Measurements from ENCODE around the gene PTGFRN. TPM values are rescaled to one million over a fixed set of nuclear protein-coding genes. Genes with fewer than 3 reads are reported as not detected.

The PTGFRN gene
- total RNA-seq, 1 experiment from 2014 or later: 38.7 TPM

DNA sequence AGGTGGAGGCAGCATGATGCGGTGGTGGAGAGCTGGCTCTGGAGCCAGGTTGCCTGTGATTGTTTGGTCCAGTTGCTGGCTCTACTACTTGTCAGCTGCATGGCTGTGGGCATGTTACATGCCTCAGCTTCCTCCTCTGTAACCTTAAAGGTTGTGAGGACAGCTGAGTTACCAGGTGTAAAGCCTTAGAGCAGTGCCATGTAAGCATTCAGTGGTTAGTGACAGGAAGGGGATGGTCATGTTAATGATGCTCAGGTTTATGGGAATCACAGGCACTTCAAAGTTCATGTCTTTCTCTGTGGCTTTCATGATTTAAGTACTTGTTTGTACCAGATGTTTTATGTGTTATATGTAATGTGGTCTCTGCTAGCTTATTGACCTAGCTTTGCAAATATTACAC is 32.6 kb downstream of the PTGFRN start:
- POLR2A ChIA-PET: no interaction called here
- no peak for TF ChIP-seq EMX1 (CRISPR knock-in tag; IDR thresholded peaks at IDR 0.05)
- TF ChIP-seq, protein P1, sequence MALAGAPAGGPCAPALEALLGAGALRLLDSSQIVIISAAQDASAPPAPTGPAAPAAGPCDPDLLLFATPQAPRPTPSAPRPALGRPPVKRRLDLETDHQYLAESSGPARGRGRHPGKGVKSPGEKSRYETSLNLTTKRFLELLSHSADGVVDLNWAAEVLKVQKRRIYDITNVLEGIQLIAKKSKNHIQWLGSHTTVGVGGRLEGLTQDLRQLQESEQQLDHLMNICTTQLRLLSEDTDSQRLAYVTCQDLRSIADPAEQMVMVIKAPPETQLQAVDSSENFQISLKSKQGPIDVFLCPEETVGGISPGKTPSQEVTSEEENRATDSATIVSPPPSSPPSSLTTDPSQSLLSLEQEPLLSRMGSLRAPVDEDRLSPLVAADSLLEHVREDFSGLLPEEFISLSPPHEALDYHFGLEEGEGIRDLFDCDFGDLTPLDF (CRISPR knock-in tag; IDR thresholded peaks at IDR 0.05): no peak
- TF ChIP-seq SOX15 (CRISPR knock-in tag; IDR thresholded peaks at IDR 0.05): no peak
- no peak for TF ChIP-seq MYBL2 (CRISPR knock-in tag; IDR thresholded peaks at IDR 0.05)
- TF ChIP-seq, protein P2, sequence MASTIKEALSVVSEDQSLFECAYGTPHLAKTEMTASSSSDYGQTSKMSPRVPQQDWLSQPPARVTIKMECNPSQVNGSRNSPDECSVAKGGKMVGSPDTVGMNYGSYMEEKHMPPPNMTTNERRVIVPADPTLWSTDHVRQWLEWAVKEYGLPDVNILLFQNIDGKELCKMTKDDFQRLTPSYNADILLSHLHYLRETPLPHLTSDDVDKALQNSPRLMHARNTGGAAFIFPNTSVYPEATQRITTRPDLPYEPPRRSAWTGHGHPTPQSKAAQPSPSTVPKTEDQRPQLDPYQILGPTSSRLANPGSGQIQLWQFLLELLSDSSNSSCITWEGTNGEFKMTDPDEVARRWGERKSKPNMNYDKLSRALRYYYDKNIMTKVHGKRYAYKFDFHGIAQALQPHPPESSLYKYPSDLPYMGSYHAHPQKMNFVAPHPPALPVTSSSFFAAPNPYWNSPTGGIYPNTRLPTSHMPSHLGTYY (CRISPR knock-in tag; IDR thresholded peaks at IDR 0.05): no peak
- no peak for TF ChIP-seq GTF2I (CRISPR knock-in tag; conservative IDR thresholded peaks at IDR 0.05)
- TF ChIP-seq, protein P3, sequence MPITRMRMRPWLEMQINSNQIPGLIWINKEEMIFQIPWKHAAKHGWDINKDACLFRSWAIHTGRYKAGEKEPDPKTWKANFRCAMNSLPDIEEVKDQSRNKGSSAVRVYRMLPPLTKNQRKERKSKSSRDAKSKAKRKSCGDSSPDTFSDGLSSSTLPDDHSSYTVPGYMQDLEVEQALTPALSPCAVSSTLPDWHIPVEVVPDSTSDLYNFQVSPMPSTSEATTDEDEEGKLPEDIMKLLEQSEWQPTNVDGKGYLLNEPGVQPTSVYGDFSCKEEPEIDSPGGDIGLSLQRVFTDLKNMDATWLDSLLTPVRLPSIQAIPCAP (CRISPR knock-in tag; IDR thresholded peaks at IDR 0.05): no peak
- TF ChIP-seq CBFB (CRISPR knock-in tag; IDR thresholded peaks at IDR 0.05; ENCODE audit: low read depth): no peak
- no peak for TF ChIP-seq ELF4 (CRISPR knock-in tag; IDR thresholded peaks at IDR 0.05; ENCODE audit: low read depth)
- no peak for TF ChIP-seq ATF1 (CRISPR knock-in tag; IDR thresholded peaks at IDR 0.05)
- TF ChIP-seq SP1 (CRISPR knock-in tag; conservative IDR thresholded peaks at IDR 0.05): no peak
- TF ChIP-seq, protein P4, sequence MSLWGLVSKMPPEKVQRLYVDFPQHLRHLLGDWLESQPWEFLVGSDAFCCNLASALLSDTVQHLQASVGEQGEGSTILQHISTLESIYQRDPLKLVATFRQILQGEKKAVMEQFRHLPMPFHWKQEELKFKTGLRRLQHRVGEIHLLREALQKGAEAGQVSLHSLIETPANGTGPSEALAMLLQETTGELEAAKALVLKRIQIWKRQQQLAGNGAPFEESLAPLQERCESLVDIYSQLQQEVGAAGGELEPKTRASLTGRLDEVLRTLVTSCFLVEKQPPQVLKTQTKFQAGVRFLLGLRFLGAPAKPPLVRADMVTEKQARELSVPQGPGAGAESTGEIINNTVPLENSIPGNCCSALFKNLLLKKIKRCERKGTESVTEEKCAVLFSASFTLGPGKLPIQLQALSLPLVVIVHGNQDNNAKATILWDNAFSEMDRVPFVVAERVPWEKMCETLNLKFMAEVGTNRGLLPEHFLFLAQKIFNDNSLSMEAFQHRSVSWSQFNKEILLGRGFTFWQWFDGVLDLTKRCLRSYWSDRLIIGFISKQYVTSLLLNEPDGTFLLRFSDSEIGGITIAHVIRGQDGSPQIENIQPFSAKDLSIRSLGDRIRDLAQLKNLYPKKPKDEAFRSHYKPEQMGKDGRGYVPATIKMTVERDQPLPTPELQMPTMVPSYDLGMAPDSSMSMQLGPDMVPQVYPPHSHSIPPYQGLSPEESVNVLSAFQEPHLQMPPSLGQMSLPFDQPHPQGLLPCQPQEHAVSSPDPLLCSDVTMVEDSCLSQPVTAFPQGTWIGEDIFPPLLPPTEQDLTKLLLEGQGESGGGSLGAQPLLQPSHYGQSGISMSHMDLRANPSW (CRISPR knock-in tag; conservative IDR thresholded peaks at IDR 0.05; ENCODE audit: low read depth): no peak
- no peak for TF ChIP-seq ZNF423 (CRISPR knock-in tag; IDR thresholded peaks at IDR 0.05)
- TF ChIP-seq CREM (CRISPR knock-in tag; IDR thresholded peaks at IDR 0.05): no peak
- TF ChIP-seq, protein P5, sequence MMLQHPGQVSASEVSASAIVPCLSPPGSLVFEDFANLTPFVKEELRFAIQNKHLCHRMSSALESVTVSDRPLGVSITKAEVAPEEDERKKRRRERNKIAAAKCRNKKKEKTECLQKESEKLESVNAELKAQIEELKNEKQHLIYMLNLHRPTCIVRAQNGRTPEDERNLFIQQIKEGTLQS (CRISPR knock-in tag; conservative IDR thresholded peaks at IDR 0.05): no peak
- no peak for TF ChIP-seq RORB (CRISPR knock-in tag; IDR thresholded peaks at IDR 0.05)
- no peak for ATAC-seq

DNA sequence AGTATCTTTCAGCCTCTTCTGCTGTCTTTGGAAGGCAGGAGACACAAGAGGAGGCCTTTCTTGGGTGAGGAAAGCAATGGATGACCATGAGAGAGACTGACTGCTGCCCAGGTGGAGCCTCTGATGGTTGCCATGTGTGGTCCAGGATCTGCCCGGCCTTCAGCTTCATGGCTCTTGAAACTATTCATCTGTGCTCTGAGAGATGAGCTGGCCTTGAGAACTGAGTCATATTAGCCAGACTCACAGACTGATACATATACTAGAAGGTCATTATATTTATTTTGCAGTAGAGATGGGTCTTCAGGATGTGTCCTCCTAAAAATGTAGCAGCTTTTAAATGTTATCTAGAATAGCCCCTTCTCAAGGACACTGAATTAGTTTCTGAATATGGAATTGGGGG is 33.7 kb downstream of the PTGFRN start:
- POLR2A ChIA-PET: no interaction called here
- DNase-seq (ENCODE audit: low spot score) (no peak), ATAC-seq (no peak)
- peak overlapping the region; percentile 57; the same call in 1 of the 2 replicates for H3K27ac Mint-ChIP-seq
- TF ChIP-seq ATF1 (CRISPR knock-in tag; IDR thresholded peaks at IDR 0.05): no peak
- TF ChIP-seq JAZF1 (CRISPR knock-in tag; IDR thresholded peaks at IDR 0.05): no peak
- no peak for TF ChIP-seq ZNF219 (CRISPR knock-in tag; IDR thresholded peaks at IDR 0.05; ENCODE audit: borderline replicate concordance)
- no peak for TF ChIP-seq ZNF138 (CRISPR knock-in tag; conservative IDR thresholded peaks at IDR 0.05)
- peaks cover 24% of the 10 kb centered on the region for H3K4me1 Mint-ChIP-seq
- no peaks in the 10 kb centered on the region for H3K9me3 Mint-ChIP-seq
- peaks cover 19% of the 10 kb centered on the region; the same call in 1 of the 2 replicates for H3K36me3 Mint-ChIP-seq
- H3K27me3 Mint-ChIP-seq (ENCODE audit: low read depth): no peaks in the 10 kb centered on the region
- H3K4me3 Mint-ChIP-seq: no peak overlapping the region
- CTCF ChIA-PET: no interaction called here

More for the DNA sequence above, 32.6 kb downstream of the PTGFRN start:
- Mint-ChIP-seq H3K27ac (no peak overlapping the region), H3K4me3 (no peak overlapping the region), H3K36me3 (peaks cover 22% of the 10 kb centered on the region), H3K9me3 (no peaks in the 10 kb centered on the region), H3K27me3 (ENCODE audit: low read depth) (no peaks in the 10 kb centered on the region), H3K4me1 (peaks cover 30% of the 10 kb centered on the region)
- no peak for DNase-seq (ENCODE audit: low spot score)
- CTCF ChIA-PET: interaction anchor here (1.3 kb wide), 1 partner anchor 205 kb away, joined by 3 read pairs; no protein-coding TSS in a partner anchor

Data from WTC11 (cell line).